Keratinocyte (primary cell): ENCODE results near the gene HYAL2. TPM values are rescaled to one million over a fixed set of nuclear protein-coding genes. Genes with fewer than 3 reads are reported as not detected.

Experiments used
- DNase-seq: peaks from one replicate; pipeline ENCODE4 v3.0.0-alpha.2; 2011; ENCODE audit warnings: low read depth, missing footprints, low spot score
- FAIRE-seq: peaks from 2 replicates; lab custom pipeline; 2011; peaks lifted over from hg19 to GRCh38; lab: Jason Lieb, UNC
- H2AFZ ChIP-seq: 2 replicates; pipeline ENCODE4 v1.6.0; 2012; ENCODE audit warnings: low read length, control low read depth, inconsistent platforms; ENCODE audit not compliant: control insufficient read depth
- H3K27ac ChIP-seq: 2 replicates; pipeline ENCODE4 v1.5.1; 2011; ENCODE audit warnings: low read length; ENCODE audit not compliant: control insufficient read depth, insufficient read depth
- H3K27me3 ChIP-seq: 3 replicates; pipeline ENCODE4 v1.6.0; 2011; ENCODE audit warnings: low read length; ENCODE audit not compliant: control insufficient read depth, insufficient read depth; ENCODE audit errors: extremely low read depth
- H3K36me3 ChIP-seq, 2 experiments: 2 replicates in 1 of 2; 3 replicates in 1 of 2; pipeline ENCODE4 v1.5.1; 2011; ENCODE audit warnings: low read length in 2 of 2, mild to moderate bottlenecking in 1 of 2; ENCODE audit not compliant: control insufficient read depth in 2 of 2, insufficient read depth in 2 of 2; ENCODE audit errors: extremely low read depth in 1 of 2
- H3K4me1 ChIP-seq: 3 replicates; pipeline ENCODE4 v1.5.1; 2011; ENCODE audit warnings: low read length; ENCODE audit not compliant: control insufficient read depth, insufficient read depth; ENCODE audit errors: extremely low read depth
- H3K4me2 ChIP-seq: 3 replicates; pipeline ENCODE4 v1.6.0; 2011; ENCODE audit warnings: low read depth, low read length; ENCODE audit not compliant: control insufficient read depth, insufficient read depth; ENCODE audit errors: extremely low read depth
- H3K4me3 ChIP-seq, 3 experiments: fragments of 200-600 bp in 1 of 3; sonication (generic) in 1 of 3; 2 replicates in 2 of 3; 3 replicates in 1 of 3; pipeline ENCODE4 v1.5.1; 2011 to 2016; ENCODE audit warnings: low read length in 3 of 3, mild to moderate bottlenecking in 3 of 3, control low read depth in 2 of 3, inconsistent platforms in 1 of 3, low read depth in 1 of 3, mixed read lengths in 1 of 3, mixed run types in 1 of 3, moderate library complexity in 1 of 3; ENCODE audit not compliant: control insufficient read depth in 2 of 3, insufficient read depth in 2 of 3; ENCODE audit errors: extremely low read depth in 1 of 3
- H3K79me2 ChIP-seq: 2 replicates; pipeline ENCODE4 v1.6.0; 2012; ENCODE audit warnings: low read length; ENCODE audit not compliant: control insufficient read depth, insufficient read depth
- H3K9ac ChIP-seq: 3 replicates; pipeline ENCODE4 v1.6.0; 2011; ENCODE audit warnings: low read length; ENCODE audit not compliant: control insufficient read depth, insufficient read depth; ENCODE audit errors: extremely low read depth
- H3K9me1 ChIP-seq: 3 replicates; pipeline ENCODE4 v1.6.0; 2011; ENCODE audit warnings: low read length; ENCODE audit not compliant: control insufficient read depth, insufficient read depth; ENCODE audit errors: extremely low read depth
- H3K9me3 ChIP-seq: 2 replicates; pipeline ENCODE4 v1.5.1; 2012; ENCODE audit warnings: low read depth, low read length; ENCODE audit not compliant: control insufficient read depth
- H4K20me1 ChIP-seq: 3 replicates; pipeline ENCODE4 v1.6.0; 2011; ENCODE audit warnings: low read length; ENCODE audit not compliant: control insufficient read depth, insufficient read depth; ENCODE audit errors: extremely low read depth
- EZH2 ChIP-seq: IDR thresholded peaks from one replicate; pipeline ENCODE4 v1.6.1; 2012; ENCODE audit warnings: inconsistent platforms, mild to moderate bottlenecking, low read length, moderate library complexity
- dilution Hi-C: fragments of 300-500 bp; cut with MboI; formaldehyde crosslinking; loops from one replicate; pipeline ENCODE4 v1.7.0; 2020; ENCODE audit warnings: low sequenced_read_pairs; ENCODE audit not compliant: extremely low pct_ligation_motif_present
- polyA plus RNA-seq, 5 experiments: library from polyadenylated mRNA; depleted of rRNA in 3 of 5; stranded (reverse) in 3 of 5; stranded (forward) in 1 of 5; unstranded in 1 of 5; fragments of >200 nt; gene quantifications; 1 replicate in 1 of 5; 2 replicates in 3 of 5; 3 replicates in 1 of 5; pipeline versions ENCODE4 v1.2.1 to v1.2.3, GENCODE V29; 2011 to 2012; ENCODE audit warnings: missing spikeins in 2 of 5, low read depth in 1 of 5, low replicate concordance in 1 of 5
- TF ChIP-seq, protein P1 (sequence below), 3 experiments: IDR thresholded peaks in 1 of 3; conservative IDR thresholded peaks in 1 of 3; optimal IDR thresholded peaks in 1 of 3; 2 replicates in 2 of 3; 3 replicates in 1 of 3; pipeline versions ENCODE3 to v1.5.1; 2011; ENCODE audit warnings: low read length in 3 of 3, mild to moderate bottlenecking in 3 of 3, moderate library complexity in 2 of 3, control low read depth in 1 of 3, inconsistent platforms in 1 of 3; ENCODE audit not compliant: insufficient read depth in 2 of 3; ENCODE audit errors: extremely low read depth in 1 of 3

HYAL2 gene
- polyA plus RNA-seq, 1 donor (not counting 4 experiments of a cell fraction or from before 2014, with no cell fraction given): 42.8 TPM

DNA sequence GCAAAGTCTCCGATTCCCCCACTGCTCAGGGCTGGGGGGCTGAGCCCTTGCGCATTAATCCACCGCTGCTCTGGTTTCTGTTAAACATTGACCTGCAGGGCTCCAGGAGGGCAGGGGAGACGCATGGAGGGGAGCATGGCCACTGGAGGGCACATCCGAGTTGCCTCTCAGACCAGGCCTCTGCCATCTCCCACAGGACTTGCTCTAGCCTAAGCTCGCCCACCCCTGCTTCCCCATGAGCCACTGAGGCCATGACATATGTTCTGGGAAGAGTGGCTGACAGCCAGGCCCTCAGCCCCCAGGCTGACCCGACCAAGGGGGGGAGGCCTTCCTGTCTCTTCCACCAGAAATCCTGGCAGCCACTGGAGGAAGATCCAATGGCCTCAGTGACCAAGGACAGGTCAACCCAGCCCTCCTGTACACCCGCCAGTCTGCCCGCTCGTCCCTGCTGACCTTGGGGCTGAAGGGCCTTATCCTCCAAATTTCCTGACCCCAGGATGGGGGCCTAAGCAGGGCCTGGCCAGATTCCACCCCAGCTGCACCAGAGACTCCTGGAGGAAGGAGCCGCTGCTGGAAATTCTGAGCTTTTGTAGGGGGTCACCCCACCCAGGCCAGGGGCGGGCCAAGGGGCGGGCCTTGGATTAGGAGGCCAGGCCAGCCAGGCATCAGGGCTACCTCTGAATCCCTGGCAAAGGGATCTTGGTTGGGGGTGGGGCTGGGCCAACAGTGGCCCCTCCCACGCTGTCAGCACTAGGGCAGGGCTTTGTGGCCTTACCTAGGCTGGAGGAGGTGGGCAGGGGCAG, 19.3 kb downstream of the HYAL2 start, which contains the start of gene HYAL1:
HYAL1 (minus strand) TSS at position 562 of the 803 bp plus-strand sequence. CDS start 618 bp downstream, outside the sequence.
- Histone ChIP-seq H3K27me3 (no peaks in the 10 kb centered on the region), H4K20me1 (no peaks in the 10 kb centered on the region), H3K27ac (peak within 1 kb of the TSS; percentile 60), H3K36me3 (no peaks in the 10 kb centered on the region), H3K79me2 (peaks cover 8% of the 10 kb centered on the region), H3K9ac (peak within 1 kb of the TSS; percentile 41), H3K4me1 (peaks cover 36% of the 10 kb centered on the region), H3K4me2 (peak within 1 kb of the TSS; percentile 37), H3K4me3 (peak within 1 kb of the TSS in 2 of 3 experiments; percentile 11 to 14), H2AFZ (no peak within 1 kb of the TSS), H3K9me1 (peaks cover 3% of the 10 kb centered on the region), H3K9me3 (no peaks in the 10 kb centered on the region)
- no peak for TF ChIP-seq EZH2
- TF ChIP-seq, protein P1, sequence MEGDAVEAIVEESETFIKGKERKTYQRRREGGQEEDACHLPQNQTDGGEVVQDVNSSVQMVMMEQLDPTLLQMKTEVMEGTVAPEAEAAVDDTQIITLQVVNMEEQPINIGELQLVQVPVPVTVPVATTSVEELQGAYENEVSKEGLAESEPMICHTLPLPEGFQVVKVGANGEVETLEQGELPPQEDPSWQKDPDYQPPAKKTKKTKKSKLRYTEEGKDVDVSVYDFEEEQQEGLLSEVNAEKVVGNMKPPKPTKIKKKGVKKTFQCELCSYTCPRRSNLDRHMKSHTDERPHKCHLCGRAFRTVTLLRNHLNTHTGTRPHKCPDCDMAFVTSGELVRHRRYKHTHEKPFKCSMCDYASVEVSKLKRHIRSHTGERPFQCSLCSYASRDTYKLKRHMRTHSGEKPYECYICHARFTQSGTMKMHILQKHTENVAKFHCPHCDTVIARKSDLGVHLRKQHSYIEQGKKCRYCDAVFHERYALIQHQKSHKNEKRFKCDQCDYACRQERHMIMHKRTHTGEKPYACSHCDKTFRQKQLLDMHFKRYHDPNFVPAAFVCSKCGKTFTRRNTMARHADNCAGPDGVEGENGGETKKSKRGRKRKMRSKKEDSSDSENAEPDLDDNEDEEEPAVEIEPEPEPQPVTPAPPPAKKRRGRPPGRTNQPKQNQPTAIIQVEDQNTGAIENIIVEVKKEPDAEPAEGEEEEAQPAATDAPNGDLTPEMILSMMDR (optimal IDR thresholded peaks at IDR 0.05 in 1 of 3, IDR thresholded peaks at IDR 0.05 in 1 of 3, conservative IDR thresholded peaks at IDR 0.05 in 1 of 3; ENCODE audit: extremely low read depth in 1 of 3, insufficient read depth in 2 of 3, low read length in 3 of 3): peak in 2 of 3 experiments; percentile 12 to 26
- FAIRE-seq (peak; percentile 13), DNase-seq (no peak)
- dilution Hi-C loops: no loop called here

DNA sequence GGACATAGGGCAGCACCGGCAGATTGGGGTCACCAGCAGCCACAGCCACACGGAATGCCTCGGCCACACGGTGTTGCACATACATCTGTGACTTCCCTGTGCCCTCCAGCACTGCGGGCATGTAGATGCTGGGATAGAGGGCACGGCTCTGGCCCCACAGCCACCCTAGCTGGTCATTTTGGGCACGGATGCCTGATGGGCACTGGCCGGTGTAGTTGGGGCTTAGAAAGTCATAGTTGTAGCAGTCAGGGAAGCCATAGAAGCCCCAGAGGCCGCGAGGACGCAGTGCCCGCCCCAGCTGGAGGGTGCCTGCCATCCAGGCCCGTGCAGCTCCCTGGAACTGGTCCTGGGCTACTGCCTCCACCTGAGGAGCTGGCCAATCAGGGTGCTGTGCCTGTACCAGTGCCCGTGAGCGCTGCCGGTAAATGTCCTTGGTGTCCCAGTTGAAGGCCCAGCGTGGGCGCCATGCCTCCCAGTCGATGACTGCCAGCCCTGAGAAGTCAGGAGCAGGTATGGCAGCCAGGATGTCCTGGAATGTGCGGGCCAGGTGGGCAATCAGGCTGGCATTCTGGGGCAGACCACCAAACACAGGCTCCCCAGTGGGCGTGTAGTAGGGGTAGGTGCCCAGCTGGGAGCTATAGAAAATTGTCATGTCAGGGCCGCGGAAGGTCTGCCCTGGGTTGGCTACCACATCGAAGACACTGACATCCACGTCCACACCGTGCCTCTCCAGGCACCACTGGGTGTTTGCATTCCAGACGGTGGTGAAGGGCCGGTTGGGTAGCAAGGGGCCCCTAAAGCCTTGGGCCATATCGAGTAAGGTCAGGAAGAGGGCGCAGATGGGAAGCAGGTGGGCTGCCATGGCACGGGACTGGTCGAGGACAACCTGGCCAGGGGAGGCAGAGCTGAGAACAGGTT, 20.2 kb downstream of the HYAL2 start:
- Histone ChIP-seq H3K36me3 (no peaks in the 10 kb centered on the region), H3K9ac (no peak overlapping the region), H3K79me2 (peaks cover 9% of the 10 kb centered on the region), H2AFZ (no peak overlapping the region), H3K4me3 (no peak overlapping the region), H3K27me3 (no peaks in the 10 kb centered on the region), H3K9me1 (peaks cover 5% of the 10 kb centered on the region), H4K20me1 (no peaks in the 10 kb centered on the region), H3K9me3 (no peaks in the 10 kb centered on the region), H3K27ac (peak overlapping the region; percentile 60), H3K4me2 (peak overlapping the region; percentile 37), H3K4me1 (peaks cover 39% of the 10 kb centered on the region)
- FAIRE-seq (no peak), DNase-seq (no peak)
- dilution Hi-C loops: no loop called here
- TF ChIP-seq, protein P1 (optimal IDR thresholded peaks at IDR 0.05 in 1 of 3, IDR thresholded peaks at IDR 0.05 in 1 of 3, conservative IDR thresholded peaks at IDR 0.05 in 1 of 3; ENCODE audit: extremely low read depth in 1 of 3, insufficient read depth in 2 of 3, low read length in 3 of 3): no peak
- TF ChIP-seq EZH2: no peak
